LNCAP (cell line): ENCODE data around the gene TDRD10.

Experiments used
- CTCF ChIP-seq: fragments of 450-650 bp; IDR thresholded peaks from 2 replicates; pipeline ENCODE4 v1.5.1; 2017; ENCODE audit warnings: mild to moderate bottlenecking

Gene TDRD10

GRCh38 chr1:154581766-154582165 lies 79.7 kb downstream of the TDRD10 start:
- TF ChIP-seq CTCF = no peak

- TF ChIP-seq CTCF = no peak
Measured at GRCh38 chr1:154582885-154583284, 80.9 kb downstream of the TDRD10 start.

- no peak for TF ChIP-seq CTCF
Measured at GRCh38 chr1:154583773-154584172, 81.8 kb downstream of the TDRD10 start.

- no peak for TF ChIP-seq CTCF
Measured at GRCh38 chr1:154584267-154584994, 82.4 kb downstream of the TDRD10 start.

GRCh38 chr1:154586231-154586630 lies 84.2 kb downstream of the TDRD10 start:
- no peak for TF ChIP-seq CTCF

- no peak for TF ChIP-seq CTCF
Measured at GRCh38 chr1:154586641-154587040, 84.6 kb downstream of the TDRD10 start.

GRCh38 chr1:154589780-154590179 lies 87.8 kb downstream of the TDRD10 start:
- TF ChIP-seq CTCF = no peak

GRCh38 chr1:154590756-154591155 lies 88.7 kb downstream of the TDRD10 start:
- TF ChIP-seq CTCF = no peak
